Measurements from ENCODE around the gene ROS1. TPM values are rescaled to one million over a fixed set of nuclear protein-coding genes. Genes with fewer than 3 reads are reported as not detected.

Gene ROS1
- total RNA-seq, 1 donor from 2014 or later: not detected

GRCh38 chr6:117467876-117468275 is 42.1 kb upstream of the ROS1 start:
- Mint-ChIP-seq H3K27me3 (ENCODE audit: low read depth) (peaks cover 11% of the 10 kb centered on the region), H3K9me3 (no peaks in the 10 kb centered on the region), H3K4me1 (no peaks in the 10 kb centered on the region), H3K27ac (ENCODE audit: unreplicated experiment) (no peak overlapping the region), H3K4me3 (no peak overlapping the region), H3K36me3 (ENCODE audit: low read depth) (no peaks in the 10 kb centered on the region)
- no peak for TF ChIP-seq CTCF (conservative IDR thresholded peaks at IDR 0.05)
- DNase-seq (ENCODE audit: low read depth, low spot score): no peak

- Mint-ChIP-seq H3K9me3 (no peaks in the 10 kb centered on the region), H3K36me3 (ENCODE audit: low read depth) (no peaks in the 10 kb centered on the region), H3K27me3 (ENCODE audit: low read depth) (peaks cover 11% of the 10 kb centered on the region), H3K27ac (ENCODE audit: unreplicated experiment) (no peak overlapping the region), H3K4me3 (no peak overlapping the region), H3K4me1 (no peaks in the 10 kb centered on the region)
- TF ChIP-seq CTCF (conservative IDR thresholded peaks at IDR 0.05): no peak
- no peak for DNase-seq (ENCODE audit: low read depth, low spot score)
Observed at GRCh38 chr6:117465691-117466090, 39.9 kb upstream of the ROS1 start.

GRCh38 chr6:117464700-117465099 is 39.0 kb upstream of the ROS1 start:
- H3K27ac Mint-ChIP-seq (ENCODE audit: unreplicated experiment): no peak overlapping the region
- H3K27me3 Mint-ChIP-seq (ENCODE audit: low read depth): peaks cover 11% of the 10 kb centered on the region
- DNase-seq (ENCODE audit: low read depth, low spot score): no peak
- no peak overlapping the region for H3K4me3 Mint-ChIP-seq
- no peaks in the 10 kb centered on the region for H3K9me3 Mint-ChIP-seq
- H3K4me1 Mint-ChIP-seq: no peaks in the 10 kb centered on the region
- no peak for TF ChIP-seq CTCF (conservative IDR thresholded peaks at IDR 0.05)
- H3K36me3 Mint-ChIP-seq (ENCODE audit: low read depth): no peaks in the 10 kb centered on the region

- DNase-seq (ENCODE audit: low read depth, low spot score): no peak
- no peak for TF ChIP-seq CTCF (conservative IDR thresholded peaks at IDR 0.05)
- no peaks in the 10 kb centered on the region for H3K36me3 Mint-ChIP-seq (ENCODE audit: low read depth)
- H3K9me3 Mint-ChIP-seq: no peaks in the 10 kb centered on the region
- H3K4me3 Mint-ChIP-seq: no peak overlapping the region
- H3K27me3 Mint-ChIP-seq (ENCODE audit: low read depth): peaks cover 11% of the 10 kb centered on the region
- no peaks in the 10 kb centered on the region for H3K4me1 Mint-ChIP-seq
- H3K27ac Mint-ChIP-seq (ENCODE audit: unreplicated experiment): no peak overlapping the region
Observed at GRCh38 chr6:117463762-117464665, 38.3 kb upstream of the ROS1 start.

GRCh38 chr6:117459204-117459944 is 33.6 kb upstream of the ROS1 start:
- DNase-seq (ENCODE audit: low read depth, low spot score): no peak

More at GRCh38 chr6:117459204-117459944, 33.6 kb upstream of the ROS1 start:
- TF ChIP-seq CTCF (conservative IDR thresholded peaks at IDR 0.05): no peak
- H3K36me3 Mint-ChIP-seq (ENCODE audit: low read depth): no peaks in the 10 kb centered on the region
- no peak overlapping the region for H3K27ac Mint-ChIP-seq (ENCODE audit: unreplicated experiment)
- no peak overlapping the region for H3K4me3 Mint-ChIP-seq
- H3K4me1 Mint-ChIP-seq: no peaks in the 10 kb centered on the region
- no peaks in the 10 kb centered on the region for H3K9me3 Mint-ChIP-seq
- peaks cover 2% of the 10 kb centered on the region for H3K27me3 Mint-ChIP-seq (ENCODE audit: low read depth)

Measured in neural crest cell (in vitro differentiated cells).